ENCODE results near the gene GFRA4.

Gene GFRA4

GRCh38 chr20:3663858-3664257, 659 bp upstream of the GFRA4 start:
- TF ChIP-seq PPARA (CRISPR knock-in tag; IDR thresholded peaks at IDR 0.05; ENCODE audit: borderline replicate concordance) (no peak), CREB5 (CRISPR knock-in tag; IDR thresholded peaks at IDR 0.05; ENCODE audit: low read depth) (no peak), GLIS3 (CRISPR knock-in tag; IDR thresholded peaks at IDR 0.05) (no peak), CSRNP3 (CRISPR knock-in tag; IDR thresholded peaks at IDR 0.05) (no peak), POU6F1 (CRISPR knock-in tag; IDR thresholded peaks at IDR 0.05; ENCODE audit: borderline replicate concordance, low read depth) (no peak), ZFP3 (CRISPR knock-in tag; IDR thresholded peaks at IDR 0.05) (no peak), OSR1 (CRISPR knock-in tag; IDR thresholded peaks at IDR 0.05) (no peak), PATZ1 (CRISPR knock-in tag; IDR thresholded peaks at IDR 0.05; ENCODE audit: borderline replicate concordance) (no peak), ZNF70 (CRISPR knock-in tag; IDR thresholded peaks at IDR 0.05) (no peak), ISL1 (CRISPR knock-in tag; IDR thresholded peaks at IDR 0.05) (no peak), RARB (CRISPR knock-in tag; IDR thresholded peaks at IDR 0.05) (no peak), ZC3H10 (CRISPR knock-in tag; IDR thresholded peaks at IDR 0.05) (no peak), TOX (CRISPR knock-in tag; IDR thresholded peaks at IDR 0.05; ENCODE audit: borderline replicate concordance) (no peak), SNAI2 (CRISPR knock-in tag; IDR thresholded peaks at IDR 0.05) (no peak), TCF4 (CRISPR knock-in tag; IDR thresholded peaks at IDR 0.05; ENCODE audit: borderline replicate concordance) (no peak), ZNF565 (CRISPR knock-in tag; conservative IDR thresholded peaks at IDR 0.05; ENCODE audit: low read depth) (no peak)
- ATAC-seq, result no peak

GRCh38 chr20:3661814-3662665, 1.2 kb downstream of the GFRA4 start:
- TF ChIP-seq POU6F1 (CRISPR knock-in tag; IDR thresholded peaks at IDR 0.05; ENCODE audit: borderline replicate concordance, low read depth), result no peak
- TF ChIP-seq ISL1 (CRISPR knock-in tag; IDR thresholded peaks at IDR 0.05), result no peak
- TF ChIP-seq TOX (CRISPR knock-in tag; IDR thresholded peaks at IDR 0.05; ENCODE audit: borderline replicate concordance), result no peak
- TF ChIP-seq ARNTL (CRISPR knock-in tag; IDR thresholded peaks at IDR 0.05; ENCODE audit: borderline replicate concordance, low read depth), result no peak
- TF ChIP-seq TSHZ2 (CRISPR knock-in tag; IDR thresholded peaks at IDR 0.05), result no peak
- no peak for TF ChIP-seq RARB (CRISPR knock-in tag; IDR thresholded peaks at IDR 0.05)
- no peak for TF ChIP-seq BACH2 (CRISPR knock-in tag; IDR thresholded peaks at IDR 0.05; ENCODE audit: borderline replicate concordance)
- no peak for TF ChIP-seq ZNF565 (CRISPR knock-in tag; conservative IDR thresholded peaks at IDR 0.05; ENCODE audit: low read depth)
- no peak for ATAC-seq
